HG03108 (cell line): ENCODE measurements around the gene PLEKHH3.
A peak's percentile ranks its signal among the peaks of the same experiment; 100 is the strongest.

Experiments
- ATAC-seq: cut with Tn5 transposase; IDR thresholded peaks from one replicate; pipeline ENCODE4 v1.9.1; 2021; ENCODE audit warnings: moderate library complexity; ENCODE audit not compliant: unreplicated experiment

Gene PLEKHH3, protein sequence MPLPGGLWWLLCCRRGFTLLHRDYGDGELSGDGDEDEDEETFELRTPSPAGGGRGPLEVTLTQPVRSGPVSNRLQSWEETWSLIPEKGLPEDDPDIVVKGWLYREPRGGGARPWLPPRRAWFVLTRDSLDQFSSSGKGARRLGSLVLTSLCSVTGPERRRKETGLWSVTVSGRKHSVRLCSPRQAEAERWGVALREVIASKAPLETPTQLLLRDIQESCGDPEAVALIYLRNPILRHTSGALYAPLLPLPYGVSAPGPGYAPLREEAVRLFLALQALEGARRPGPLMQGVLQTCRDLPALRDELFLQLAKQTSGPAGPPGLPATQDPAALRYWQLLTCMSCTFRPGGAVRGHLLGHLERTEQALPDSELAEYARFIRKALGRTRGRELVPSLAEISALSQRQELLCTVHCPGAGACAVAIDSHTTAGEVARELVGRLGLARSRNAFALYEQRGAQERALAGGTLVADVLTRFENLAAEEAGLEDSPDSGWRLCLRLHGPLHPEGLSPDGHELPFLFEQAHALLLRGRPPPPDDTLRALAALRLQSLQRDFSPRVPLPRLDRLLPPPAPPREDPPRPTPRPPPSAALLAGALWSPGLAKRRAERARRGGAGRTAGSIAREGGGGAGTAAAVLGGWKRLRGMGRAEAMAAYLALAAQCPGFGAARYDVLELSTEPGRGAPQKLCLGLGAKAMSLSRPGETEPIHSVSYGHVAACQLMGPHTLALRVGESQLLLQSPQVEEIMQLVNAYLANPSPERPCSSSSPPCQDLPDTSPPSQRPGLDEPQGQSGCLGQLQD

DNA sequence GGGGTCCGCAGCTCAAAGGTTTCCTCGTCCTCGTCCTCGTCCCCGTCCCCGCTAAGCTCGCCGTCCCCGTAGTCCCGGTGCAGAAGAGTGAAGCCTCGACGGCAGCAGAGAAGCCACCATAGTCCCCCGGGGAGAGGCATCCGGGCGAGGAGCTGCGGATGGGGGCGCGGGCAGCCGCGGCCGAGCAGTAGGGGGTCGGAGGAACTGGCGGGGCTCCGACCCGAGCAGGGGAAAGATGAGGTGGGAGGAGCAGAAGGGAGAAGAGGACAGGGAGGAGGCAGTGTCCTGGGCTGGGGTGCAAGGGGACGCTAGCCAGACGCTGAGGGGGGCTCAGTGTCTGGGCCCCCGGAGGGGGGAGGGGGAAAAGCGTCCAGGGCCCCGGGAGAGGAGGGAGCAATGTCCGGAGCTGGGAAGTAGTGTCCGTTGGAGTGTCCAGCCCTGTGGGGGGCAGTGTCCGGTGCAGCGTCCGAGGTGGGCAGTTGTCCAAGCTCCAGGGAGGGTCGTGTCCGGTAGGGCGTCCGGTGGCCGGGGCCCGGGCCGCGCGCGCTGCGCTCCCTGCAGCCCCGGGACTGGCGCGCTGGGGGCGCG lies at the start of gene PLEKHH3:
TSS of gene PLEKHH3 (minus strand) at position 571 of the 588 bp plus-strand sequence. CDS start at position 140, 431 bp downstream.
- no peak for ATAC-seq

DNA sequence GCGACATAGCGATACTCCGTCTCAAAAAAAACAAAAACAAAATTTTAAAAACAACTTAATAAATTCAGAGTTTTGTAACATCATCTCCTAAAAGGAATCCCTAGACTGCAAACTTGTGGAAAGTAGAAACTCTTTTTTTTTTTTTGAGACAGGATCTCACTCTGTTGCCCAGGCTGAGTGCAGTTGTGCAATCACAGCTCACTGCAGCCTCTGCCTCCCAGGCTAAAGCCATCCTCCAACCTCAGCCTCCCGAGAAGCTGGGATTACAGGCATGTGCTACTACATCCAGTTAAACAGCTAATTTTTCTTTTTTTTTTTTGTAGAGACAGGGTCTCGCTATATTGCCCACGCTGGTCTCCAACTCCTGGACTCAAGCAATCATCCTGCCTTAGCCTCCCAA lies 48.3 kb upstream of the PLEKHH3 start:
- ATAC-seq: no peak

GRCh38 chr17:42723636-42724035 lies 46.8 kb upstream of the PLEKHH3 start:
- no peak for ATAC-seq

GRCh38 chr17:42720996-42721583 lies 44.3 kb upstream of the PLEKHH3 start:
- ATAC-seq: no peak

DNA sequence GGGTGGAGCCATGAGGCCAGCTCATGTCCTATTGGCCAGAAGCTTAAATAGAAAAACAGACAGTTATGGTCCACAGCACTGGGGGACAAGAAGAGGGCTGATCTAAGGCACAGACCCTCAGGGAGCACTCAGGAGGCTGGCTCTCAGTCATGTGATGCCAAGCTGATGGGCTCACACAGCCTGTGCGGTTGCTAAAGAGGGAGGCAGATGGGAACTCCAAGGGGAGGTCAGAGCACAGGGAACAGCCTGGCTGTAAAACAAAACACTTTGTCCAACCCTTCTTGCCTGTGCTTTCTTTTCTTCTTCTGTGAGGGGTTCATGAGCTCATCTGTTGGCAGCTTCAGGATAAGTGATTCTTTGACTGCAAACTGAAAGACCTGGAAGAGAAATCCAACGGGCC lies 32.8 kb upstream of the PLEKHH3 start:
- no peak for ATAC-seq

DNA sequence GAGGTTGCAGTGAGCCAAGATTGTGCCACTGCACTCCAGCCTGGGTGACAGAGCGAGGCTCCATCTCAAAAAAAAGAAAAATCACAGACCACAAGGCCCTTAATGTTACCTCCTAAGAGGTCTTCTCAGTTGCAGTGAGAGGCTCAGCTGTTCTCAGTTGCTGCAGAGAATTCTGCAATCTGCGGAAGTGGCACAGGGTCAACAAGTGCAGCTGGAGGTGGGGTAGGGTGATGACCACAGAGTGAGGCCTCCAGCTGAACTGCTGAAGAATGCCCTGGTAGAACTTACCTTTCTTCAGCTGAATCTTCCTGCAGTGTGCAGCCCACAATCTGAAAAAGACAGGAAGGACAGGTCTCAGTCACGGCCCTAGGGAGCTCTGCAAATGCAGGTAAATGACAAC lies 31.8 kb upstream of the PLEKHH3 start:
- ATAC-seq: no peak

- ATAC-seq: no peak
Measured at GRCh38 chr17:42706732-42707131, 29.9 kb upstream of the PLEKHH3 start.

GRCh38 chr17:42704837-42705494 lies 28.2 kb upstream of the PLEKHH3 start:
- ATAC-seq: peak; percentile 85

GRCh38 chr17:42704490-42704836 lies 27.7 kb upstream of the PLEKHH3 start:
- ATAC-seq: peak; percentile 8

DNA sequence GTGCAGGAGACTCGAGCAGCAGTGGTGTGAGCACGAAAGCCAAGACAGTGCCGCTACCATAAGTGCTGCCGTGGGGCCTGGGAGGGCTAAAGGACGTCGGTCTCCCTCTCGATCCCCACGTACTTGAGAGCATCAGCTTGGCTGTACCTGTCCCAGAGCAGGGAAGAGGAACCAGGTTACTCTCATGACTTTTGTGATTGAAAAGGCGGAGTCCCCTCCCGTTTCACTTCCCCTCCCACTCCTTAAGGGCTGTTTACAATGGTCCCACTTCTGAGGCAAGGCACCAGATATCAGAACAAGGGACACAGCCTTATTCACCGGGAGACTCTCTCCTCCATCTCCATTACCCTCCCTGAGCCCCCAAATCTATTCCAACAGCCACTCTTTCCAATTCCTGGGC lies 25.7 kb upstream of the PLEKHH3 start:
- no peak for ATAC-seq

- no peak for ATAC-seq
Measured at GRCh38 chr17:42700586-42701289, 23.9 kb upstream of the PLEKHH3 start.

- ATAC-seq: no peak
Measured at GRCh38 chr17:42699415-42699740, 22.6 kb upstream of the PLEKHH3 start.

- ATAC-seq: no peak
Measured at GRCh38 chr17:42698736-42699414, 22.1 kb upstream of the PLEKHH3 start.

- no peak for ATAC-seq
Measured at GRCh38 chr17:42697108-42697811, 20.5 kb upstream of the PLEKHH3 start.

DNA sequence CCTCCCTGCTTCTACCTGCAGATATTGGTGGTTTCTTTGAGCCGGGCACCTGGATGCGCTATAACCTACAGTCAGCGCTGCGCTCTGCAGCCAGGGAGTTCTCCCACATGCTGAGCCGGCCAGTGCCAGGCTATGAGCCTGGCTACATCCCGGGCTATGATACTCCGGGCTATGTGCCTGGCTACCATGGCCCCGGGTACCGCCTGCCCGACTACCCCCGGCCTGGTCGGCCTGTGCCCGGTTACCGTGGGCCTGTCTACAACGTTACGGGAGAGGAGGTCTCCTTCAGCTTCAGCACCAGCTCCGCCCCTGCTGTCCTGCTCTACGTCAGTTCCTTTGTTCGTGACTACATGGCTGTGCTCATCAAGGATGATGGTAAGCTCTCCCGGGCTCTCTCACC lies 18.7 kb upstream of the PLEKHH3 start:
- ATAC-seq: no peak

GRCh38 chr17:42694524-42694923 lies 17.7 kb upstream of the PLEKHH3 start:
- no peak for ATAC-seq

DNA sequence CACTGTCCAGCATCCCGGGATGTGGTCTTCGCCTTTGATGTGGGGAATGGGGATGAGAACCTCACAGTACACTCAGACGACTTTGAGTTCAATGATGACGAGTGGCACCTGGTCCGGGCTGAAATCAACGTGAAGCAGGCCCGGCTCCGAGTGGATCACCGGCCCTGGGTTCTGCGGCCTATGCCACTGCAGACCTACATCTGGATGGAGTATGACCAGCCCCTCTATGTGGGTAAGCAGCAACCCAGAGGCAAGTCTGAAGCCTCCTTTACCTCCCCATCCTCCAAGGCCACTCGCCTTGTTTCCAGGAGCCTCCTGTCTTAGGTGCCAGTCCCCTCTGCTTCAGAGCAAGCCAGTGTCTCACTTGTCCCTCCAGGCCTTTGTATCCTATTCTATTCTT lies 15.7 kb upstream of the PLEKHH3 start:
- ATAC-seq: no peak

DNA sequence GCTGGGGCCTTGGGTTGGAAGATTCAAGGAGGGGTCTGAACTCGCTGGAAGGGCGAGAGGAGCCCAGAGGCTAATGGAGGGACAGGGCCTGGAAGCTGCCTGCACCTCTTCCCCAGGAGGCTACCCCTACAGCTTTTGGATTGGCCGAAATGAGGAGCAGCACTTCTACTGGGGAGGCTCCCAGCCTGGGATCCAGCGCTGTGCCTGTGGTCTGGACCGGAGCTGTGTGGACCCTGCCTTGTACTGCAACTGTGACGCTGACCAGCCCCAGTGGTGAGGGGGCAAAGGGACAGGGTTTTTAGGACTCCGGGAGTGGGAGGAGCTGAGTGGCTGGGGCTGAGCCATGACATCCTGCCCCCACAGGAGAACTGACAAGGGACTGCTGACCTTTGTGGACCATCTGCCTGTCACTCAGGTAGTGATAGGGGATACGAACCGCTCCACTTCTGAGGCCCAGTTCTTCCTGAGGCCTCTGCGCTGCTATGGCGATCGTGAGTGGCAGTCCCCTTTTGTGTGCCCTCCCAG lies 14.3 kb upstream of the PLEKHH3 start:
- no peak for ATAC-seq

DNA sequence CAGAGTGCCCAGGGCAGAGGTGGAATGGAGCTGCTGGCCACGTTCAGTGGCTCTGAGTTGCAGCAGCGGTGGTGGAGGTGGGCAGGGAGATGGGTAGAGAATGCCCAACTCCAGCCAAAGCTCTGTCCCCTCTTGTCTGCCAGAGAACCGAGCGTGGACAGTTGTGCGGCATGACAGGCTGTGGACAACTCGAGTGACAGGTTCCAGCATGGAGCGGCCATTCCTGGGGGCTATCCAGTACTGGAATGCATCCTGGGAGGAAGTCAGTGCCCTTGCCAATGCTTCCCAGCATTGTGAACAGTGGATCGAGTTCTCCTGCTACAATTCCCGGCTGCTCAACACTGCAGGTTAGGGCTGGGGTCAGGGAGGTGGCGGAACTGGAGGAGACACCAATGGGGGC lies 13.8 kb upstream of the PLEKHH3 start:
- no peak for ATAC-seq
